NCI-H460 (cell line): ENCODE data around the gene FKRP. TPM values are rescaled to one million over a fixed set of nuclear protein-coding genes. Genes with fewer than 3 reads are reported as not detected.
"Not testable (repeated sequence)": the region's sequence is repeated elsewhere in the genome, so short reads cannot be mapped to it uniquely, and the experiment has no call there.

ENCODE experiments used
- DNase-seq: peaks from one replicate; pipeline ENCODE4 v3.0.0-alpha.2; 2016; ENCODE audit warnings: low read depth; ENCODE audit errors: extremely low read depth
- total RNA-seq: library from RNA; depleted of rRNA; stranded (reverse); fragments of >200 nt; shearing (Covaris generic); gene quantifications from 2 replicates; pipeline ENCODE4 v1.2.3, GENCODE V29; 2014

Gene FKRP
- total RNA-seq, 1 experiment from 2014 or later, result 8.5 TPM

- no peak for DNase-seq
Measured at GRCh38 chr19:46755853-46756543, 10.1 kb downstream of the FKRP start.

DNA sequence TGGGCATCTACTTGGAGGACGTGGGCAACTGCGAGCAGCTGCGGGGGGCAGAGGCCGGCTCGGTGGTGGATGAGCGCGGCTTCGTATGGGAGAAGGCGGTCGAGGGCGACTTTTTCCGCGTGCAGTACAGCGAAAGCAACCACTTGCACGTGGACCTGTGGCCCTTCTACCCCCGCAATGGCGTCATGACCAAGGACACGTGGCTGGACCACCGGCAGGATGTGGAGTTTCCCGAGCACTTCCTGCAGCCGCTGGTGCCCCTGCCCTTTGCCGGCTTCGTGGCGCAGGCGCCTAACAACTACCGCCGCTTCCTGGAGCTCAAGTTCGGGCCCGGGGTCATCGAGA lies 10.7 kb downstream of the FKRP start:
- no peak for DNase-seq

GRCh38 chr19:46759206-46759605 lies 13.3 kb downstream of the FKRP start:
- no peak for DNase-seq

DNA sequence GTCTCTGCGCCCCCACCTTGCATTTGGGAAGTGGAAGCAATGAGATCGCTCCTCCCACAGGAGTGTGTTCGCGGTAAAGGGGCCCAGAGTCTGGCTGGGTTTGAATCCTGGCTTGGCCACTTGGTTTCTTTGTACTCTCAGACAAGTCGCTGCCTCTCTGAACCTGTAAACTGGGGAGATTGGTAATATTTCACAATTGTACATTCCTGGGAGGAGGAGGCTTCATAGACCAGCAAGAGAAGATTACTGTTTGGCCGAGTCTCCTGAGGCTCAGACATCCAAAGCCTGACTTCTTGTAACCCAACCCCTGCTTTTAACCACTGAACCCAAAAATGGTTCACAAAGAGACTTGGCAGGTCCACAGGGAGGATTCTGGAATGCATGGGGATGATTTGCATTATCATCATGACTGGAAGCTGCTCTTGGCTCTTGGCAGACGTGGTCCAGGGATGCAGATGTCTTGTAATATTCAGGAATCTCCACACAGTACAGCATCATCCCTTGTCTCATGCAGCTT lies 14.0 kb downstream of the FKRP start:
- DNase-seq, result no peak

DNA sequence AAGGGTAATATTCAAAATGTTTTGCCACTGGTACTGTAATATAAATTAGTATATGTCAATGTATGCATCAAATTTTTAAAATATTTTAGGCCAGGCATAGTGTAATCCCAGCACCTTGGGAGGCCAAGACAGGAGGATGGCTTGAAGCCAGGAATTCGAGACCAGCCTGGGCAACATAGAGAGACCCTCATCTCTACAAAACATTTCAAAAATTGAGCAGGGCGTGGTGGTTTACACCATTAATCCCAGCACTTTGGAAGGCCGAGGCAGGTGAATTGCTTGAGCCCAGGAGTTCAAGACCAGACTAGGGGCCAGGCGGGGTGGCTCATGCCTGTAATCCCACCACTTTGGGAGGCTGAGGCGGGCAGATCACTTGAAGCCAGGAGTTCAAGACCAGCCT lies 14.5 kb downstream of the FKRP start:
- no peak for DNase-seq

- DNase-seq, result not testable (repeated sequence)
Measured at GRCh38 chr19:46760897-46761296, 15.0 kb downstream of the FKRP start.

DNA sequence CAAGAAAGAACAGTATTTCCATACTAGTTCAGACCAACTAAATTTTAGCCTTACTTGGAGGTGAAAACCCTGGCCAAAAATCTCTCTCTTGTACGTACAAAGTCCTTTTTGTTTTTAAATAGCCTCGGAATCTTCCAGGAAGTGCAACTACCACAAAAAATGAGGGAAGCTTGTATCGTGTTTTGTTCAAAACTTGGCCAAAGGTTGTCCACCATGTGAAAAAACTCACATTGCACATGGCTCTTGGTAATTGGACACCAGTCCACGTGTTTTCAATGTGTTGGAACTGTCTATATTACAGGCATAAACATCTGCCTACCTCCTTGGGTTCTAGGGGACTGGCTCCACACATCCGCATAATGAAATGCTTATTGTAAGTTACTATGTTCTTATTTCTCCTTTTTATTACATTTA lies 15.6 kb downstream of the FKRP start:
- DNase-seq, result no peak

DNA sequence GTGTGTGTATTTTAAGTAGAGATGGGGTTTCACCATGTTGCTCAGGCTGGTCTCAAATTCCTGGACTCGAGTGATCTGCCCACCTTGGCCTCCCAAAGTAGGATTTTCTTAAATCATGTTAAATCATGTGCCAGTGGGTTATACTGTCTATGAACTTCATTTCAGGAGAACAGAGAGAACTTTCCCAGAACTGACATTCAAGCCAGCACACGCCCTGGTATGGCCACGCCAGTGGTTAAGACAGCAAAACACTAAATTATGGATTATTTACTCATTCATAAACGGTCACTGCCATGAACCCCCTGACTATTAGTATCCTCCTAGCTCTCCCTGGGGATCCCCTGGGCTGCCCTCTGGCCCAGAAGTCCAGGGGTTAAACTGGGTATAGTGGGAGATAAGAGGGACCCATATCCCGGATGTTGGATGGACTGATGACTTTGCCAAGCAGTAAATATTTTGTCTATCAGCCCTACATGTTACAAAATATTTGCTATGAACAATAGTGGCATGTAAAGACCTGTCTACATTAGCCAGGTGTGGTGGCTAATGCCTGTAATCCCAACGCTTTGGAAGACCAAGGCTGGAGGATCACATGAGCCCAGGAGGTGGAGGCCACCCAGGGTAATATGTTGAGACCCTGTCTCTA lies 16.5 kb downstream of the FKRP start:
- no peak for DNase-seq

GRCh38 chr19:46764817-46765291 lies 19.0 kb downstream of the FKRP start:
- DNase-seq, result no peak

DNA sequence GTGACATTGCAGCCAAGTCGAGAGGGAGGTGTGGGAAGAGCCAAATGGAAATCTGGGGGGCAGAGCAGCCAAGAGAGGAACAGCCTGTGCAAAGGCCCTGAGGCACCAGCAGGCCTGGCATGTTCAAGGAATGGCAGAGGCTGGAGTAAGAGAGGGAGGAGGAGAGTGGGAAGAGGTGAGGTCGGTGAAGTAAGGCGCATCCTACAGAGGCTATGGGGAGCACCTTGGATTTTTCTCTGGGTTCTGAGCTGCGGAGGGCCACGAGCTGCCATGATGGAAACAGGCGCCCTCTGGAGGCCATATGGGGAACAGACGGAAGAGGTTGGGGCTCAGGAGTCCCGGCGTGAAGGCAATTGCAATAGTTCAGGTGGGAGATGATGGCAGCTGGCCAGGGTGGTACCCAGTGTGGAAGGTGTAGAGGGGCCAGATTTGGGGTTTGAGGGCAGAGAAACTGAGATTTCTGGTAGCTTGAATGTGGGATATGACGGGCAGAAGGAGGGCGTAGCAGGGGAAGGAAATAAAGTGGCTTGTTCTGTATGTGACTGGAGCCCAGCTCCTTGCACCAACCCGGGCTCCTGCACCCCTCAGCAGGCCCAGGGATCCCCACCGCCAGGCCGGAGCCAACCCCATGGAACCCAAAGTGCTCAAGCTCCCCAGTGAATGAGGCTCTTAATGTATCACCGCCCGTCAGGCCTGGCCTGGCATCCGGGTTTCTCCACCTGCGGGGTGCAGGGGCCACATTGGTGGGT lies 20.9 kb downstream of the FKRP start:
- DNase-seq, result no peak

DNA sequence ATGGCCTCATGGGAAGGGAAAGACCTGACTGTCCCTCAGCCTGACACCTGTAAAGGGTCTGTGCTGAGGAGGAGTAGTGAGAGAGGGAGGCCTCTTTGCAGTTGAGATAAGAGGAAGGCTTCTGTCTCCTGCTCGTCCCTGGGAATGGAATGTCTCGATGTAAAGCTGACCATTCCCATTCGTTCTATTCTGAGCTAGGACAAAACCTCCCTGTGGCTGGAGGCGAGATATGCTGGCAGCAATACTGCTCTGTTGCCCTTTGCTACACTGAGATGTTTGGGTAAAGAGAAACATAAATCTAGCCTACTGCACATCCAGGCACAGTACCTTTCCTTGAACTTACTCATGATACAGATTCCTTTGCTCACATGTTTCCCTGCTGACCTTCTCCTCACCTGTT lies 22.9 kb downstream of the FKRP start:
- DNase-seq, result not testable (repeated sequence)

DNA sequence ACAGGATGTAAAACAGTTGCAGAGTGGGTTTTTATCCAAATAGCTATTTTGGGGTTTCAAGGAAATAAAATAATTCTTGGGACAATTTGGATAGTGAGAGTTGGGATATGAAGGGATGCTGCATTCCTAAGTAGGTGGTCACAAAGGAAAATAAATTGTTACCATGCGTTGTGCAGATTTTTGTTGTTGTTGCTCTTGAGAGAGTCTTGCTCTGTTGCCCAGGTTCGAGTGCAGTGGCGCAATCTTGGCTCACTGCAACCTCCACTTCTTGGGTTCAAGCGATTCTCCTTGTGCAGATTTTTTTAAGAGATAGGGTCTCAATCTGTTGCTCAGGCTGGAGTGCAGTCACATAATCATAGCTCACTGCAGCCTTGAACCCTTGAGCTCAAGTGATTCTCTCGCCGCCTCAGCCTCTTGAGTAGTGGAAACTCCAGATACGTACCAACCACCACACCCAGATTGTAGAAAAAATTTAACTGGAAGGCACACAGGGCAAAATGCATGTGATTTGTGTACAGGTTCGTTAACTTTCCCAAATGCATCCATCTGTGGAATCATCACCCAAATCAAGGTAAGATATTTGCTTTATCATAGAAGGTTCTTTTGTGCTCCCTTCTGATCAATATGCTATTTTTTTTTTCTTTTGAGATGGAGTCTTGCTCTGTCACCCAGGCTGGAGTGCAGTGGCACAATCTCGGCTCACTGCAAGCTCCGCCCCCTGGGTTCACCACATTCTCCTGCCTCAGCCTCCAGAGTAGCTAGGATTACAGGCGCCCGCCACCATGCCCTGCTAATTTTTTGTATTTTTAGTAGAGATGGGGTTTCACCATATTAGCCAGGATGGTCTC lies 26.5 kb downstream of the FKRP start:
- DNase-seq, result no peak

- no peak for DNase-seq
Measured at GRCh38 chr19:46773018-46773399, 27.2 kb downstream of the FKRP start.

- no peak for DNase-seq
Measured at GRCh38 chr19:46775642-46776258, 29.9 kb downstream of the FKRP start.

DNA sequence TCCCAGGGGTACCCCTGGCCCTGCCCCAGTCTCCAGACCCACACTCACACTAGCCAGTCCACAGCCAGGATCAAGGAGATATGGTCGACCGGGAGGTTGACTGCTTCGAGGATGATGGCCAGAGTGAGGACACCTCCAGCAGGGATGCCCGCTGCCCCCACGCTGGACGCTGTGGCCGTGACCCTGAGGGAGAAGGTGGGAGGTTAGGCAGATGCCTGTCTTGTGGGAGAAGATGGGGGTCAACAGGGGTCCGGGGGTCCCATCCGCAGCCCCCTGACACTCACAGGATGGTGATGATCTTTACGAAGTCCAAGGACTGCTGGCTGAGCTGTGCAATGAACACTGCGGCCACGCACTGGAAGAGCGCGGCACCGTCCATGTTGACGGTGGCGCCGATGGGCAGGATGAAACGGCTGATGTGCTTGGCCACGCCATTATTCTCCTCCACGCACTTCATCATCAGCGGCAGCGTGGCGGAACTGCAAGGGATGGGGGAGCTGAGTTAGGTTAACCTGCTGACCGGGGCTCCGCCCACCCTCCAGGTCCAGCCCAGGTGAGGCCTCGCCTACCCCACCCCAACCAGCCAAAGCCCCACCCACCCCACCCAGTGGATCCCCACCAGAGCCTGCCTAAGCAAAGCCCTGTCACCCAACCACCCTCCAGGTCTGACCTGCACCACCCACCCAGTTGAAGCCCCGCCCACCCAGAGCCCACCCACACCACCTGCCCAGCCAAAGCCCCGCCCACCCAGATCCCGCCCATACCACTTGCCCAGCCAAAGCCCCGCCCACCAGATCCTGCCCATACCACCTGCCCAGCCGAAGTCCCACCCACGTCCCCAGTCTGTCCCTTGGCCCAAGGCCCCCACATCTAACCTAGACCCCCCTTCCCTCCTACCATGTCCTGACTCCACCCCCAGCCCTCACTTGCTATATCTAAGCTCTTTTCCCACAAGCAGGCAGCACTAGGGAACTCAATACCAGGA lies 31.4 kb downstream of the FKRP start:
- no peak for DNase-seq

DNA sequence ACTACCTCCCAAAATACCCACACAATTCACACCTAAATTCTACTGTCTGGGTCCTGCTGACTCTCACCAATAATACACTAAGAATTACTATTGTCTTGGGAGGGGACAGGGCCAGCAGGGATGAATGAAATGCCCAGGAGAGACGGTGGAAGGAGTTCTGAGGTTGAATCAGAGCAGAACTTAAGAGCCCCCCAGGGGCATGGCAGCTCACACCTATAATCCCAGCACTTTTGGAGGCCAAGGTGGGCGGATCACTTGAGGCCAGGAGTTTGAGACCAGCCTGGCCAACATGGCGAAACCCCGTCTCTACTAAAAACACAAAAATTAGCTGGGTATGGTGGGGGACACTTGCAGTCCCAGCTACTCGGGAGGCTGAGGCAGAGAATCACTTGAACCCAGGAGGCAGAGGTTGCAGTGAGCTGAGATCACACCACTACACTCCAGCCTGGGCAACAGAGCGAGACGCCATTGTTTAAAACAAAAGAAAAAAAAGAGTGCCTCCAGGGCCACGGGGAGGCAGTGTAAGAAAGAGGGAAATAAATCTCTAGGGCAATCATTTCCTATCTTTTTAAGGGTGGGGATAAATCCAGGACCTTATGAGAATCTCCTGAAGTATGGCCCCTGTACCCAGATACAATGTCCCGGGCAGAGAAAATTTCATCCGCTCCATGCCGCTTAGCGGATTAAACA lies 32.2 kb downstream of the FKRP start:
- not testable (repeated sequence) for DNase-seq

- no peak for DNase-seq
Measured at GRCh38 chr19:46782355-46783019, 36.6 kb downstream of the FKRP start.

DNA sequence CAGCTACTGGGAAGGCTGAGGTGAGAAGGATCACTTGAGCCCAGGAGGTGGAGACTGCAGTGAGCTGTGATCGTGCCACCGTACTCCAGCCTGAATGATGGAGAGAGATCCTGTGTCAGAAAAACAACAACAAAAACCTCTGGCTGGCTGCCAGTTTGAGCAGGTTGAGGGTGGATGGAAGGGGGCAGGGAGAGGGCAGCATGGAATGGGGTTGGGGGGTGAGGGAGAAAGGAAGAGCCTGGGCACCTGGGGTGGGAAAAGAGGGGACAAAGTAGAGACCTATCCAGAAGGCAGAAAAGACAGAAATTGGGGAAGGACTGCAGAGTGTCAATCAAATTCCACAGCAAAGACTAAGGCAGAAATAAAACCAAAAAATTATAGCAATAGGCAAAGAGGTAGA lies 37.8 kb downstream of the FKRP start:
- no peak for DNase-seq
